ENCODE measurements around the gene MICOS13.

Gene MICOS13, protein sequence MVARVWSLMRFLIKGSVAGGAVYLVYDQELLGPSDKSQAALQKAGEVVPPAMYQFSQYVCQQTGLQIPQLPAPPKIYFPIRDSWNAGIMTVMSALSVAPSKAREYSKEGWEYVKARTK

DNA sequence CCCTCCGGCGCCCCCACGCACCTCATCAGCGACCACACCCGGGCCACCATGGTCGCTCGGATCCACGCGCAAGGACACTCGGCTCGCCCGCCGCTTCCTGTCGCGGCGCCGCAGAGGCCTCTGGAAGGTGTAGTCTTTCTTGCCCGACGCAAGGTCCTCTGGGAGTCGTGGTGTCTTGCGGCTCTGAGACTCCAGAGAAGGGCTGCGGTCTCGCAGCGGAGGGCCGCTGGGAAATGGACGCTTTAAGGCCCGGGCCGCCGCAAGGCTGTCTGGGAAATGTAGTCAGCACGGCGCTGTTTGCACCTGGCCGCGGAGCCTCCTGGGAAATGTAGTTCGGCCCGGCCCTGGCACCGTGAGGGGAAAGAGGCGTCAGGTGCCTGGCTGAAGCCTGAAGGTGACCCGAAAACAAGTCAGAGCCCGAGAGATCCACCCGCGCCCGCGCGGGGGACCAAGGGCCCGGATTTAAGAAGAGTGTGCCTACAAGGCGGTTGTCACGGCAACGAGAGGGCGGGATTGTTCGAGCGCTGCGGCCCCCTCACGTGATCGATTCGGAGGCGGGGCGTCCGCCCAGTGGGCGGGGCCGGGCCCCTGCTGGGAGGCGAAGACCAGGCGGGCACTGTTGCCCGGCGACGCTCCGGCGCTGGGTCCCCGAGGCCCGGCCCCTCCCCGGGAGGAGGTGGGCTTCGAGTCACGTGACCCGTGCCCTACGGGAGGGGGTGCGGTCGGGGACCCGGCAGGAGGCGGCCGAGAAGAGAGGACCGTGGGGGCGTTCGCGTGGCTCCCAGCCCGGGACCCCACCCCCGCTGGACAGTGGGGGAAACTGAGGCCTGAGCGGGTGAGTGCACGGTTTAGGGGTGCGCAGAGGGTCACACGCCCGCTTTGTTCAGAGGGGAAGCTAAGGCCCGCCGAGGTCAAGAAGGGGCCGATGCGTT, at the start of gene MICOS13, which contains the start of gene HSD11B1L:
Gene MICOS13, minus strand, starts transcription at position 80 of the 932 bp plus-strand sequence. Its CDS starts 30 bp downstream, at position 50.
Gene HSD11B1L, plus strand, starts transcription at position 591 of the 932 bp plus-strand sequence. CDS start 3,806 bp downstream, outside the sequence.
- DNase-seq (ENCODE audit: insufficient read length, low spot score), result peak; percentile 98
- FAIRE-seq, result peak; percentile 100

DNA sequence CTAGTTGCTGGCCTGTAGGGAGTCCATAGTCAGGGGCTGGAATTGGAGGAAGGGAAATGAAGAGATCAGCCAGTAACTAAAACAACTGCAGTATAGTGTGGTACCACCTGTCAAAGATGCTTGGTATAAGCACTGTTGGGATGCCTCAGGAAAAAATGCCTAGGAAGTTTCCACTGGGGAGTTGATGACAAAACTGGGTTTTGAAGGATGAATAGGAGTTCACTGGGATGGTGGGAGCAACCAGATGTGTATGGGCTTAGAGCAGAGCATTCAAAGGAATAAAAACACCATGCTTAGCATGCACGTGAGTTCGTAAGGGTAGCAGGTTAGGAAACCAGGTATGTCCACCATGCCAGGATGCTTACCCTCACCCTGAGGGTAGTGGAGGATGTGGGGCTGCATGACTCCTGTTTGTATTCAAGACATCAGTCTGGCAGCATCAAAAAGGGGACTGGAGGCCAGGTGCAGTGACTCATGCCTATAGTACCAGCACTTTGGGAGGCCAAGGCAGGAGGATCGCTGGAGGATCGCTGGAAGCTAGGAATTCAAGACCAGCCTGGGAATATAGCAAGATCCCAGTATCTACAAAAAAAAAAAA, 47.2 kb upstream of the MICOS13 start:
- no peak for DNase-seq (ENCODE audit: insufficient read length, low spot score)
- FAIRE-seq, result no peak

DNA sequence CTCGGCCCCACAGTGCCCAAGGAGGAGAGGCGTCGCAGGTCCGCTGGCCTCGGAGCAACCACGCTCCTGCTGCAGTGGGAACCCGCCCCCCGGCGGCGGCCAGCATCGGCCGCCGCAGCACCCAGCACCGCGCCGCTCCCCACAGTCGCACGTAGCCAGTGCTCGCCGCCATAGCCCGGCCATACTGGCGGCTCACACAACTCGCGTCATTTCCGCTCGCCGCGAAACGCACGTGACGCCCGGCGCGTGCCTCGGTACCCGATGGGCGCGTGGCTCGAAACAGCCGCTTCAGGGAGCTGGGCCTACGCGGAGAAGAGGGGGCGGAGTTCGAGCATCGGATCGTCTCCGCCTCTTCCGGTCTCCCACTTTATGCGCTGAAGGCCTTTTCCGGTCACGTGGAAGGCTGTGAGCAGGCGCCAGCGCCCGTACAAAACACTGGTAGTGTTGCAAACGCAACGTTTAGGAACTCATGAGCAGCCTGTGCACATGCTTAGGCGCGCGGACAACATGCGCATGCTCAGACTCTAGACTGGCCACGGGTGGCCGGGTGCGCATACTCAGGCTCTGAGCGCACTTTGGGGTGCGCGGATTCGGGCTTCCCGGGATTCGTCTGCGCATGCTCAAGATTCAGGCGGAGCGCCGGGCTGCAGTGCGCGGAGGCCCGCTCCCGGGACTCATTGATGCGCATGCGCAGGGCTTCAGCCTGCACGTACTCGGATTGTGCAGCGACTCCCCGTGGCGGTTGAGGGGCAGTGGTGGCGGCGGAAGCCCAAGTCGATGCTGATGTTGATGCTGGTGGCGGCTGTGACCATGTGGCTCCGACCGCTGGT, 39.9 kb upstream of the MICOS13 start, which contains the start of the genes CATSPERD and LONP1:
Gene CATSPERD, plus strand, starts transcription at position 677 of the 830 bp plus-strand sequence. Its CDS starts 101 bp downstream, at position 778.
Gene LONP1, minus strand, starts transcription at position 186 of the 830 bp plus-strand sequence. Its CDS starts 14 bp downstream, at position 172.
- DNase-seq (ENCODE audit: insufficient read length, low spot score) (peak; percentile 97), FAIRE-seq (peak; percentile 99)

DNA sequence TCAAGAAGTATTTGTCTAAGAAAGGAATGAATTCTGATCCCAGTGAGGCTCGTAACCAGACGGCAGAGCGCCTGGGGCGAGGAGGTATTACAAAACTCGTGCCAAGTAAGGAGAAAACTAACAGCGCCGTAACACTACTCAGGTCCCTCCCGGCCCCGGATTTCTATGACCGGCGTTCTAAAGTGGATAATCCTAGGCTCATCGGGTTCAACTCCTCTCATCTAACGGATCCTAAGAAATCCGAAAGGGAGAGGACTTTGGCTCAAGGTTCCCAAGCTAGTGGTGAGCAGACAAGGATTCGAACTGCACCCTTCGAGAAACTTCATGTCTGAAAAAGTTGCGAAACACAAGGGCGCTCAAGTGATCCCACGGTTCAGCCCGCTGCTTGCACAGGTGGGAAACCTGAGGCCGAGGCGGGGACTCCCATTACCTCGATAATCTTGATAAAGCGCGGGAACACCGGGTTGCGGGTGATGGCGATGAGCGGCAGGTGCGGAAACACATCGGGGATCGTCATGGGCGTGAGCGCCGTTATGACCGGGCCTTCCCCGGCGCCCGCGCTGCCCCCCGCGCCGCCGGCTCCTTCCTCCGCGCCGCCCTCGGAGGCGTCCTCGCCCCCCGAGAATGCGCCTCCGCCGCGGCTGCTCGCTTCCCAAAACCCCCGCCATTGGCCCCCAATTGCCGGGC, 39.1 kb upstream of the MICOS13 start:
- FAIRE-seq, result no peak
- DNase-seq (ENCODE audit: insufficient read length, low spot score), result no peak

DNA sequence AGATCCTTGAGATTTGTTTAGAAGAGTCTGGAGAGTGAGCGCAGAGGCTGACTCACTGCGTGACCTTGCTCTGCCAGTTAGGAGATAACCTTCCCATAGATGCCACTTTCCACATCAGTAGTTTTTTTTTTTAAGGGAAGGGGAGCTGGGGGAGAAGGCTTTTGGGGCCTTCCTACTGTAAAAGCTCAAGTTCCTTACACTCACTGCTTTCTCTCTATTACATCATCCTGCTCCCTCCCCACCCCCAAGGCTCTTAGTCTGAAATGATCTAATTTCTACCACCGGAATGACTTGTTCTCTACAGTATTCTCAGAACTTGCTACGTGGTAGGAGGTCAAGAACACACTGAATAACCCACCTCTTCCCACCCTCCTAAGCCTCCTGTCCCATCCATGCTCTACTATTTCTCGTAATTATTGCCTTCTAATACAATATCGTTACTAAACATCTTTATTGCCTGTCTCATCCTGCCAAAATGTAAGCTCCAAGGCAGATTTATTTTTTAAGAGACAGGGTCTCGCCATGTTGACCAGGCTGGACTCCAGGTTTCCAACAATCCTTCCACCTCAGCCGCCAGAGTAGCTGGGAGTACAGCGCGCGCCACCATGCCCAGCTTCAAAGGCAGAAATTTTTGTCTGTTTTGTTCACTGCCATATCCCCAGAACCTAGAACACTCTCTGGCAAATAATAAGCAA, 38.4 kb upstream of the MICOS13 start:
- no peak for DNase-seq (ENCODE audit: insufficient read length, low spot score)
- FAIRE-seq, result peak; percentile 31

DNA sequence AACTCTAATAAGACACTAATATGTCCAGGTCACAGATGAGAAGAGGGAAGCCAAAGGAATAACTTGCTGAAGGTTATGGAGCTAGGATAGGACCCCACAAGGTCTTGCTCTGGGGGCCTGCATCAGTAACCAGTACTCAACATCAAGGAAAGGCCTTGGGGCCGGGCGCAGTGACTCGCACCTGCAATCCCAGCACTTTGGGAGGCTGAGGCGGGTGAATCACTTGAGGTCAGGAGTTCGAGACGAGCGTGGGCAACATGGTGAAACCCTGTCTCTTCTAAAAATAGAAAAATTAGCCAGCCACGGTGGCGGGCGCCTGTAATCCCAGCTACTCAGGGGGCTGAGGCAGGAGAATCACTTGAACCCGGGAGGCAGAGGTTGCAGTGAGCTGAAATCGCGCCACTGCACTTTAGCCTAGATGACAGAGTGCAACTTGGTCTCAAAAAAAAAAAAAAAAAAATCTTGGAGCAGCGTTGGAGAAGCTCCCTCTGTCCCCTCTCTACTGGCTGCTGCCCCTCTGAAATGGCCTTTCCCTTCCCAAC, 37.8 kb upstream of the MICOS13 start:
- FAIRE-seq (no peak), DNase-seq (ENCODE audit: insufficient read length, low spot score) (no peak)

DNA sequence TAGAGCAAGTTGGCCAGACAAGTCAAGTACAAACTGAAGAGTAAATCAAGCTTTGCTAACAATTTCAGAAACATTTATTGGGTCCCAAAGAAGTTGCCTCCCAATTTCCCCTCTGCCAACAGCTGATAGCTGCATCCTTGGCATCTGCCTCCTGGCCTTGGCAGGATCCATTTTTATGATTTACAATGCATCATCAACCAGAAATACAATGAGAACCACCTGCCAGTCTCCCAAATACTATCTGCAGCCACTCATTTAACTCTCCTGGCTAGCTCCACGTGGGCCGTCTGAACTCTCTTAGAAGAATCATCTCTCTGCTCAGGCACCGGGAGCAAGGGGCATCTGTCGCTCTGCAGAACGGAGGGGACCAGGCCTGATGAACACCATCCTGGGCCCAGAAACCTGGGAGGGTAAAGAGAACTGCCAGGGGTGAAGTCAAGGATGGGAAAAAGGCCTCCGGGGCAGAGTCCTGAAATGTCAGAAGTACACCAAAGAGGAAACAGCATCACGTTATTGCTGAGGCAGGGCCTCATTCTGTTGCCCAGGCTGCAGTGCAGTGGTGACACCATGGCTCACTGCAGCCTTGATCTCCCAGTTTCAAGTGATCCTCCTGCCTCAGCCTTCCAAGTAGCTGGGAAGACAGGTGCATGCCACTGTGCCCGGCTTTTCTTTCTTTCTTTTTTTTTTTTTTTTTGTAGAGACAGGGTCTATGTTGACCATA, 37.1 kb upstream of the MICOS13 start:
- FAIRE-seq (no peak), DNase-seq (ENCODE audit: insufficient read length, low spot score) (no peak)

DNA sequence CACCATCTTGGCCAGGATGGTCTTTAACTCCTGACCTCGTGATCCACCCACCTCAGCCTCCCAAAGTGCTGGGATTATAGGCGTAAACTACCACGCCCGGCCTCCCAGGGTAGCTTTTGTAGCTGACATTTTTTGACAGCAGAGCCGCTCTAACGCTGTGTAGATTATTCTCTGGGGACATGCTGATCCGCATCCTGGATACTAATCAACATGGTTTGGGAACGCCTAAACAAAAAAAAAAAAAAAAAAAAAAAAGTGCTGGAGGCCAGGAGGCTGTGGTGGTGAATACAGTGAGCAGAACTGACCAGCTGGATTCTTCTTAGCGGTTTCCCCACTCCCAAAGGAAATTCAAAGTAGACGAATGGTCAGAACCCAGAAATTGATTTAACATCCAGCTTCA, 34.5 kb upstream of the MICOS13 start:
- DNase-seq (ENCODE audit: insufficient read length, low spot score) (no peak), FAIRE-seq (no peak)

DNA sequence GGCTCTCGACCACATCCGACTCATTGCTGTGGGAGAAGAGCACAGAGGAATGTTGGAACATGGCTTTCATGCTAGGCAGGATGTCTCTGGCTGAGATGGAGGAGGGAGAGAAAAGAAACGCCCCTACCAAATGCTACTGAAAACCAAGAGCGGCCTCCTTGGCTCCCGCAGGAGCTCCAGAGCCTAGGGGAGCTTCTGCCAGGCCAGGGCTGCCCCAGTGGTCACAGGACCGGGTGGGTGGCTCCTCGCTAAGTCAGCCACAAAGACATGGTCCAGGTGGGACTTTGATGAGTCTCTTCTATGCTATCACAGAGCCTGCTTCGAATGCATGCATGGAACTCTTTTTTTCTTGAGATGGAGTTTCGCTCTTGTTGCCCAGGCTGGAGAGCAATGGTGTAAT, 32.9 kb upstream of the MICOS13 start:
- no peak for DNase-seq (ENCODE audit: insufficient read length, low spot score)
- FAIRE-seq, result no peak

DNA sequence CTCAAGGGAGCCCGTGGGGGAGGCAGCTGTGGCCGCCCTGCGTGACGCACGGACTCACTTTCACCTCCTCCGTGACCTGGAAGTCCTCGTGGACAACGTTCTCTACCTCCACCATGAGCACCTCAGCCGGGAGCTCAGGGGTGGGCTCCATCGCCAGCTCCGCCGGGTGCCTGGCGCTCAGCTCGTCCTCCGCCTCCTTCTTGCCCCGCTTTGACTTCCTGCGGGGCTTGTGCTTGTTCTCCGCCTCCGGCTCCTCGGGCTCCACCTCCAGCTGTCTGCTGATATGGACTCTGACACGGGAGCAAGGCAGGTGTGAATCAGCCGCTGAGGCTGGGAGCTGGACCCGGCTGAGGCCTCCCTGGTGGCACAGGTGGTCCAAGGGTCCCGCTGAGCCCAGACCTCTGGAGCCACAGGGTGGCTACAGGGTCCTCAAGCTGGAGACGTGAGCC, 31.4 kb upstream of the MICOS13 start:
- no peak for DNase-seq (ENCODE audit: insufficient read length, low spot score)
- no peak for FAIRE-seq

DNA sequence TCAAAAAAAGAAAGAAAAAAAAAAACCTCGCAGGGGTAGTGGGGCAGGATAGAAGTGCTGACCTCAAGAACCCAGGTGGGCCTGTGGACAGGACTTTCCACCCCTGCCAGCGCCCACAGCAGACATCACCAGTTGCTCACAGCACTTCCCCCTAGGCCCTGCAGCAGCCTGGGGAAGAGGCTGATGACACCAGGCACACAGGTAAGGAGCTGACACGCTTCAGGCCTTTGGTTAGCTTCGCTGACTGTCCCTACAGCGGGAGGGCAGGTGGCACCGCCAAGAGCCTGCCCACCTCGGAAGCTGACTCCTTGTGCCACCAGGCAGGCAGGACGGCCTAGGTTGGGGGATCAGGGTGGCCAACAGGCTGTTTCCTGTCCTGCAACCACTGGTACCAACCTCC, 30.7 kb upstream of the MICOS13 start:
- no peak for FAIRE-seq
- DNase-seq (ENCODE audit: insufficient read length, low spot score), result no peak

DNA sequence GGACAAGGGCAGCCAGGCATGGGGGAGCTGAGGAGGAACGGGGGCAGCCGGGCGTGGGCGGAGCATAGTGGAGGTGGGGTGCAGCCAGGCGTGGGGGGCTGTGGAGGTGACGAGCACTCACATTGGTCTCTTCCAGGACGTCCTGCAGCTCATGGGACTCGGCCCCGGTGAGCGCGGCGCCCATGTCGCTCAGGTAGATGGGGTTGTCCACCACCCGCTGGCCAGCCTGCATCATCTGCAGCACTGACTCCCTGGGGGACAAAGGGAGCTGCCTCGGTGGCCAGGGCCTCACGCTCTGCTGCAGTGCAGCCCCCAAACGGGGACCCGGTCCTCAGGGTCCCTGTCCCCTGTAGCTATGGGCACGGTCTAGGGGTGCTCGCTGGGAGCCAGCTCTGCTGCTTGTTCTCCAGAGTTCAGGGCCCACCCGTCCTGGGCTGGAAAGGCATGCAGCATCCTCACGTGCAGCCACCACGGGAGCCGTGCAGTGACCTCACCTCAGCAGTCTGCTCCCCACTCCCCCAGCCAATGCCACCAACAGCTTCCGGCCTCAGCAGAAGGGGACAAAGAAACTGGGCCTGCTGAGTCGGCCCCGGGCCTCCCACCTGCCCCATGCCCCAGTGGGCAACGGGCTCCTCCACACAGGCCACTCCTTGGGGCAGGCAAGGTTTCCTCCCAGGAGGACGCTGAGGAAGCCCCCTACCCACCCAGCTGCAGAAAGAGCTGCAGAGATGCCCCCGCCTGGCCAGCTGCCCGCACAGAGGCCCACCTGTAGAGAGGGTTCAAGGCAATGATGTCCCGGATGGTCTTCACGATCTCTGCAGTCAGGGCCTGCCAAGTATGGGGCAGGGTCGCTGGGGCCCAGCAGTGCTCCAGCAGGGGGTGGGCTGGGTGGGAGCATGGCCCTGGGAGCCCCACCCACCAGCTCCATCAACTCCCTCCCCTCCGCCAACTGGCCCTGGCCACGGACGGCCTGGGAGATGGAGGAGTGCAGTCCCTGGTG, 27.6 kb upstream of the MICOS13 start:
- DNase-seq (ENCODE audit: insufficient read length, low spot score), result no peak
- FAIRE-seq, result no peak

DNA sequence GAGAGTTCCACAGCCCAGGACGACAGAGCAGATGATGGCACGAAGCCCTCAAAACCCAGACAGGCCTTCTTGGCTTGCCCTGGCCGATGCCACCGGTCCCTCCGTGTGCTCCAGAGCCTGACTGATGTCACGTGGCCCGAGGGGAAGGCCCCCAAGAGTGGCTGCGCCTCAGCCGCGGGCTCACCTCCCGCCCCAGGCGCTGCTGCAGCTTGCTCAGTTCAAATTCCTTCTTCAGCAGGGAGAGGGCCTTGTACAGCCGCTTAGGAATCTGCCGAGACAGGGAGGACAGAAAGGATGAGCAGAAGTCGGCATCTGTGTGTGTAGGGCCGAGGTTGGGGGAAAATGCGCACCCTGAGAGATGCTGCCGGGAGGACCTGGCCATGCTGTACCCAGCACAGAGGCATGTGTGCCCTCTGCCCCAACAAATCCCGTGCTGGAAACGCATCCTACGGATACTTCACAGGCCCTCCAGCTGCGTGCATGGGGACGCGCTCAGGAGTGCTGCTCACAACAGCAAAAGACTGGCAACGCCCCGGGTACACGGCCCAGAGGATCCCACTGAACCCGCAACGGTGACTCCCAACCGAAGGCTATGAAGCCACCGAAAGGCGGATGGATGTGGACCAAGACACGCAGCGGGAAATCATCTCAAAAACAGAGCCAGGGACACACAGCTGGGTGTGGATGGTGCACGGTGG, 26.7 kb upstream of the MICOS13 start:
- no peak for DNase-seq (ENCODE audit: insufficient read length, low spot score)
- FAIRE-seq, result no peak

DNA sequence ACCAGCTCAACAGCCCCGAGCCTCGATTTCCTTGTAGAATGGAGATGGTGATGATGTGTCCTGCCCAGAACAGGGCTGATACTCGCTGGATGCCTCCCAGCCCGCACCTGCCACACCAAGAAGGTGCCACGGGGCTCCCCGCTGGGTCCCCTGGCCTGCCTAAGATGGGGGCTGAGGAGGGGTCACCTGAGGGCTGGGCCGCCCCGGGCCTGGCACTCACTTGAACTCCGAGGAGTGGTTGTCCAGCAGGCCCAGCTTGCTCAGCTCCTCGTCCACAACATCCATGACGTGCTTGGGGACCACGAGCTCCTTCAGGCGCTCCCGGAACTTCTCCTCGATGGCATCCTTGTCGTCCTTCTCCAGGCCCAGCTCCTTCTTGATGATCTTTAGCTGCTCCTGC, 25.2 kb upstream of the MICOS13 start:
- FAIRE-seq, result no peak
- DNase-seq (ENCODE audit: insufficient read length, low spot score), result no peak

DNA sequence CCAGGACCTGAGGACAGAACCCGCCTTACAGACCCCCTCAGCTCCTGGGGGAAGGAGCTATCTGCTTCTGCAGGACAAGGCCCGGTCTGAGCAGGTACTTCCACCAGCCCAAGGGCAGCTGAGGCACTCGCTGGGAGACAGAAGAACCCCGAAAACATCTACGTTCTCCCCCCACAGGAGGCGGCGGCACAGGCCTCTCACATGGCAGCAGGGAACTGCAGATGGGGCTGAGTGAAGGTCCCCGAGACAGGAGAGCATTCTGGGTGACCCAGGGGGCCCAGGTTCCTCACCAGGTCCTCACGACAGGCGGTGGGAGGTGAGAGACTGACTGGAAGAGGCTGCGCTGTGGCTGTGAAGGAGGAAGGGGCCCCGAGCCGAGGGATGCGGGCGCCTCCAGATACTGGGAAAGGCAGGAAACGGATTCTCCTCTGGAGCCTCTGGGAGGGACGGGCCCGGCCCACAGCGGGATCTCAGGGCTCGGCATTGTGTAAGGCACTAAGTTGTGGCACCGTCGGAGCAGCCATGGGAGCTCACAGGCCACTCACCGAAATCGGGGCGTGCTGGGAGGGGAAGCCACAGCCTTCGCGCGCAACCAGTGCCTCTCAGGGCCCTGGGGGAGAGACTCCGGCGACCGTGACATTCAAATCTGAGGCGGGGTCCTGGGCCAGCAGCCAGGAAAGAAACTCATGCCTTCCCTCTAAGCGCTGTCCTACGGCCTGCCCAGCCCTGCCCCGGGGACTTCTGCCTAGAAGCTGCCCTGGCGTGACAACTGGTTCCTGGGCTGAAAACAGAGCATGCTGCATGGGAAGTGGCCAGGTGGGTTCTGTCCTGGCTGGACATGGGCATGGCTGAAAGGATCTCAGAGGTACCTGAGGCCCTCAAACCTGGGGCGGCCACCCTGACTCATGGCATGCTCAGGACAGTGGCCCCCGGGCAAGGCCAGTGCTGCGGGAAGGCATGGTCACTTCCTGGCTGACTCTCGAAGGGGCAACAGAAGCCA, 23.8 kb upstream of the MICOS13 start:
- FAIRE-seq (no peak), DNase-seq (ENCODE audit: insufficient read length, low spot score) (no peak)
